ENCODE measurements around the gene NFATC1. TPM values are rescaled to one million over a fixed set of nuclear protein-coding genes. Genes with fewer than 3 reads are reported as not detected.

NFATC1 gene
- polyA plus RNA-seq, 2 of the 4 experiments (the other 2 are of a cell fraction) = 0.52 to 1.7 TPM

GRCh38 chr18:79507076-79507545 is 111.4 kb downstream of the NFATC1 start:
- FAIRE-seq = no peak

GRCh38 chr18:79507546-79508480 is 112.1 kb downstream of the NFATC1 start:
- ChIA-PET CTCF (interaction anchor here (1.4 kb wide), 1 partner anchor 22 kb away, joined by 5 read pairs; no protein-coding TSS in a partner anchor), POLR2A (no interaction called here)
- no peak overlapping the region for H3K4me2 ChIP-seq
- no peak for ATAC-seq
- no peak for DNase-seq (ENCODE audit: low read depth in 1 of 2, low spot score in 1 of 2)
- TF ChIP-seq, protein P1, sequence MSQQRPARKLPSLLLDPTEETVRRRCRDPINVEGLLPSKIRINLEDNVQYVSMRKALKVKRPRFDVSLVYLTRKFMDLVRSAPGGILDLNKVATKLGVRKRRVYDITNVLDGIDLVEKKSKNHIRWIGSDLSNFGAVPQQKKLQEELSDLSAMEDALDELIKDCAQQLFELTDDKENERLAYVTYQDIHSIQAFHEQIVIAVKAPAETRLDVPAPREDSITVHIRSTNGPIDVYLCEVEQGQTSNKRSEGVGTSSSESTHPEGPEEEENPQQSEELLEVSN (IDR thresholded peaks at IDR 0.05; ENCODE audit: borderline replicate concordance, low read depth) = no peak
- TF ChIP-seq RNF2 (IDR thresholded peaks at IDR 0.05; ENCODE audit: borderline replicate concordance, low read depth) = no peak
- TF ChIP-seq HMGXB4 (CRISPR knock-in tag; IDR thresholded peaks at IDR 0.05; ENCODE audit: borderline replicate concordance) = no peak
- TF ChIP-seq JUN (IDR thresholded peaks at IDR 0.05) = no peak
- H3K4me3 ChIP-seq = no peak overlapping the region
- H3K27ac ChIP-seq = no peak overlapping the region
- H3K9me3 ChIP-seq = no peaks in the 10 kb centered on the region
- FAIRE-seq = no peak
- no peaks in the 10 kb centered on the region for H3K4me1 ChIP-seq
- WGBS (ENCODE audit: missing lambda C conversion rate) = 78% methylated on average over 43 of the region's 46 CpGs

More at GRCh38 chr18:79507076-79507545, 111.4 kb downstream of the NFATC1 start:
- ATAC-seq (no peak), DNase-seq (ENCODE audit: low read depth in 1 of 2, low spot score in 1 of 2) (no peak)
- no peak for TF ChIP-seq HMGXB4 (CRISPR knock-in tag; IDR thresholded peaks at IDR 0.05; ENCODE audit: borderline replicate concordance)
- TF ChIP-seq NPAS2 (CRISPR knock-in tag; IDR thresholded peaks at IDR 0.05; ENCODE audit: borderline replicate concordance) = no peak
- no peak for TF ChIP-seq FOXS1 (CRISPR knock-in tag; IDR thresholded peaks at IDR 0.05)
- TF ChIP-seq EHMT2 (IDR thresholded peaks at IDR 0.05; ENCODE audit: low read depth) = no peak
- TF ChIP-seq ZNF302 (CRISPR knock-in tag; IDR thresholded peaks at IDR 0.05) = no peak
- TF ChIP-seq HOXB5 (CRISPR knock-in tag; IDR thresholded peaks at IDR 0.05) = no peak
- TF ChIP-seq RNF2 (IDR thresholded peaks at IDR 0.05; ENCODE audit: borderline replicate concordance, low read depth) = no peak
- TF ChIP-seq CTCF (IDR thresholded peaks at IDR 0.05) = no peak
- no peak for TF ChIP-seq HDAC2 (IDR thresholded peaks at IDR 0.05)
- no peak for TF ChIP-seq ELK1 (IDR thresholded peaks at IDR 0.05; ENCODE audit: low read depth, low read length)
- no peak for TF ChIP-seq RCOR1 (IDR thresholded peaks at IDR 0.05; ENCODE audit: low read depth, low read length)
- no peak for TF ChIP-seq PHF8 (IDR thresholded peaks at IDR 0.05; ENCODE audit: borderline replicate concordance, low read depth)
- TF ChIP-seq BHLHE40 (IDR thresholded peaks at IDR 0.05; ENCODE audit: low read depth, low read length) = no peak
- WGBS (ENCODE audit: missing lambda C conversion rate) = 65% methylated on average over 4 of the region's 24 CpGs
- Histone ChIP-seq H3K4me2 (no peak overlapping the region), H3K4me1 (no peaks in the 10 kb centered on the region), H3K4me3 (no peak overlapping the region), H3K9me3 (no peaks in the 10 kb centered on the region), H3K27ac (no peak overlapping the region)
- ChIA-PET CTCF (interaction anchor here (1.4 kb wide), 1 partner anchor 23 kb away, joined by 5 read pairs; no protein-coding TSS in a partner anchor), POLR2A (no interaction called here)
